ENCODE measurements around the gene DLEC1.

DLEC1 gene

DNA sequence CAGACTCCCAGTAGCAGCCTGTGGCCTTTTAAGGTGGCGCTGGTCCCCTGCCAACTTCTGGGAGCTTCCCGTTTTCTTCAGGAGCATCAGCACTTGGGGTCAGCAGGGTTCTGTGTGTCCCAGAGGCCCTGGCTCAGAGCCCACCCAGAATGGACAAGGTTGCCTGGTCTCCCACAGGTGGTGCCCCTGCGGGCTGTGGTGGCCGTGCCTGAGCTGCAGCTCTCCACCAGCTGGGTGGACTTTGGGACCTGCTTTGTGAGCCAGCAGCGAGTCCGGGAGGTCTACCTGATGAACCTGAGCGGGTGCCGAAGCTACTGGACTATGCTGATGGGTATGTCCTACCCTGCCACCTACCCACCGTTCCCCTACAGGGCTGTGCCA, 82.4 kb downstream of the DLEC1 start:
- H2AK5ac ChIP-seq (ENCODE audit: low read length): no peak overlapping the region
- no peaks in the 10 kb centered on the region for H3K4me1 ChIP-seq (ENCODE audit: control insufficient read depth, low read depth, low read length)
- H3K27me3 ChIP-seq (ENCODE audit: insufficient read depth, low read length, poor library complexity): no peaks in the 10 kb centered on the region
- H3K4ac ChIP-seq (ENCODE audit: low read depth, low read length): no peak overlapping the region
- no peak overlapping the region for H3K56ac ChIP-seq (ENCODE audit: low read length)
- peaks cover 9% of the 10 kb centered on the region for H3K36me3 ChIP-seq (ENCODE audit: control insufficient read depth, insufficient read depth, low read length)
- no peak overlapping the region for H3K9ac ChIP-seq (ENCODE audit: low read length)
- no peaks in the 10 kb centered on the region for H3K79me1 ChIP-seq (ENCODE audit: low read length)
- H4K8ac ChIP-seq (ENCODE audit: low read depth, low read length): no peak overlapping the region
- no peak overlapping the region for H3K23ac ChIP-seq (ENCODE audit: low read length)
- H3K27ac ChIP-seq (ENCODE audit: low read depth, low read length): no peak overlapping the region
- H3K4me3 ChIP-seq (ENCODE audit: low read length): no peak overlapping the region
- H2BK120ac ChIP-seq (ENCODE audit: low read depth, low read length): no peak overlapping the region
- no peaks in the 10 kb centered on the region for H3K79me2 ChIP-seq (ENCODE audit: control insufficient read depth, insufficient read depth, low read length)
- no peak overlapping the region for H2BK5ac ChIP-seq (ENCODE audit: low read length)
- H3K18ac ChIP-seq (ENCODE audit: low read length): no peak overlapping the region
- H4K5ac ChIP-seq (ENCODE audit: low read length): no peak overlapping the region
- WGBS (ENCODE audit: extremely low coverage, insufficient coverage, low lambda C conversion rate): no CpG with 5 or more reads among the region's 9 CpGs
- H2BK15ac ChIP-seq (replicated peaks; ENCODE audit: low read depth): no peak overlapping the region
- DNase-seq: no peak
- no peak overlapping the region for H3K4me2 ChIP-seq (ENCODE audit: low read length)

DNA sequence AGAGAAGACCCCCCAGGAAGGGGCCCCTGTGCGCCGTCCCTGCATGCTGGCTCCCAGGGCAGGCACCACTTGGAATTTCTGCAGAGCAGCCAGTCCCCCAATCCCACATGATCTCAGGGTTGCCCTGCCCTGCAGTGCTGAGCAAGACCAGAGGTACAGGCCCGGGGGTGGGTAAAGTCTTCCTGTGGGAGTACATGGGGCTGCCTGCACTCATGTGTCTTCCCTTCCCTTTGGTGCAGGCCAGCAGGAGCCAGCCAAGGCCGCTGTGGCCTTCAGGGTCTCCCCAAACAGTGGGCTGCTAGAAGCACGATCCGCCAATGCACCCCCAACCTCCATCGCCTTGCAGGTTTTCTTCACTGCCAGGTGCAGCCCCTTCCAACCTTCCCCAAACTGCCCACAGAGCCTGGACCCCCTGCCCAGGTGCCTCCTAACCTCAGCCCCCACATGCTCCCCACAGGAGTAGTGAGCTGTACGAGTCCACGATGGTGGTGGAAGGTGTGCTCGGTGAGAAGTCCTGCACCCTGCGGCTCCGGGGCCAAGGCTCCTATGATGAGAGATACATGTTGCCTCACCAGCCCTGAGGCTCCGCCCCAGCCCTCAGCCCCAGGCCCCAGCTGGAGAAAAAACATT, 82.9 kb downstream of the DLEC1 start:
- no peaks in the 10 kb centered on the region for H3K4me1 ChIP-seq (ENCODE audit: control insufficient read depth, low read depth, low read length)
- no peak overlapping the region for H3K56ac ChIP-seq (ENCODE audit: low read length)
- H2AK5ac ChIP-seq (ENCODE audit: low read length): no peak overlapping the region
- no peak overlapping the region for H3K4me2 ChIP-seq (ENCODE audit: low read length)
- H3K4ac ChIP-seq (ENCODE audit: low read depth, low read length): no peak overlapping the region
- no peak overlapping the region for H4K5ac ChIP-seq (ENCODE audit: low read length)
- H3K79me1 ChIP-seq (ENCODE audit: low read length): no peaks in the 10 kb centered on the region
- H2BK15ac ChIP-seq (replicated peaks; ENCODE audit: low read depth): no peak overlapping the region
- no peak overlapping the region for H3K27ac ChIP-seq (ENCODE audit: low read depth, low read length)
- no peaks in the 10 kb centered on the region for H3K27me3 ChIP-seq (ENCODE audit: insufficient read depth, low read length, poor library complexity)
- no peak overlapping the region for H3K4me3 ChIP-seq (ENCODE audit: low read length)
- H3K36me3 ChIP-seq (ENCODE audit: control insufficient read depth, insufficient read depth, low read length): peaks cover 12% of the 10 kb centered on the region
- H3K18ac ChIP-seq (ENCODE audit: low read length): no peak overlapping the region
- no peak overlapping the region for H2BK120ac ChIP-seq (ENCODE audit: low read depth, low read length)
- no peak for DNase-seq
- H4K8ac ChIP-seq (ENCODE audit: low read depth, low read length): no peak overlapping the region
- H2BK5ac ChIP-seq (ENCODE audit: low read length): no peak overlapping the region
- no peak overlapping the region for H3K23ac ChIP-seq (ENCODE audit: low read length)
- H3K79me2 ChIP-seq (ENCODE audit: control insufficient read depth, insufficient read depth, low read length): no peaks in the 10 kb centered on the region
- no peak overlapping the region for H3K9ac ChIP-seq (ENCODE audit: low read length)
- no CpG with 5 or more reads among the region's 13 CpGs for WGBS (ENCODE audit: extremely low coverage, insufficient coverage, low lambda C conversion rate)

DNA sequence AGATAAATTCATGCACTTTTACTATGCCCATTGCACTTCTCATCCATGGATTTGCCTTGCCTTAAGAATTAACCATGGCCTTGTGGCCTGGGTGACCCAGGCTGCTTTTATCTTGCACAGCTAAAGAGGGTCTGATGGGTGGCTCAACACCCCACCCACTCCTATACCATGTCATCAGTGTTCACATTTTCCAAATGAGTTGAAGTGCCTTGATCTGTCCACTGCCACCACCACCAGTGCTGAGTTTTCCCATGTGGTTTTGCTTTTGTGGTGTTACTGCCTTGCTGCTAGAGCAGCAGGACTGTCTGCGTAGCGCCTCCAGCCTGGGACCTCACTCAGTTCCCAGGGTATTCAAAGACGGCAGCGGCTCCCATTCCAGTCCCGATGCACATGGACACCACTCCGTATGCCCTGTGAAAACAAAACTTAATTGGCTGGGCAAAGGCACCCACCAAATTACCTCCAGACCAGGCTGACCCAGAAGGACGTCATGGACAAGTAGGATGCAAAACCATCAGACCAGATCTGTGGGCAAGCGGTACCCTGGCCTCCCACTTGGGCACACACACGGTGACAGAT, 83.8 kb downstream of the DLEC1 start:
- no CpG with 5 or more reads among the region's 9 CpGs for WGBS (ENCODE audit: extremely low coverage, insufficient coverage, low lambda C conversion rate)
- H3K4me1 ChIP-seq (ENCODE audit: control insufficient read depth, low read depth, low read length): no peaks in the 10 kb centered on the region
- H3K27me3 ChIP-seq (ENCODE audit: insufficient read depth, low read length, poor library complexity): no peaks in the 10 kb centered on the region
- H2BK5ac ChIP-seq (ENCODE audit: low read length): no peak overlapping the region
- DNase-seq: no peak
- no peaks in the 10 kb centered on the region for H3K79me2 ChIP-seq (ENCODE audit: control insufficient read depth, insufficient read depth, low read length)
- H3K4me2 ChIP-seq (ENCODE audit: low read length): no peak overlapping the region
- H3K23ac ChIP-seq (ENCODE audit: low read length): no peak overlapping the region
- H2BK120ac ChIP-seq (ENCODE audit: low read depth, low read length): no peak overlapping the region
- H3K27ac ChIP-seq (ENCODE audit: low read depth, low read length): no peak overlapping the region
- H2AK5ac ChIP-seq (ENCODE audit: low read length): no peak overlapping the region
- no peak overlapping the region for H3K9ac ChIP-seq (ENCODE audit: low read length)
- no peak overlapping the region for H4K5ac ChIP-seq (ENCODE audit: low read length)
- H4K8ac ChIP-seq (ENCODE audit: low read depth, low read length): no peak overlapping the region
- peaks cover 17% of the 10 kb centered on the region for H3K36me3 ChIP-seq (ENCODE audit: control insufficient read depth, insufficient read depth, low read length)
- H3K56ac ChIP-seq (ENCODE audit: low read length): no peak overlapping the region
- H3K4ac ChIP-seq (ENCODE audit: low read depth, low read length): no peak overlapping the region
- H2BK15ac ChIP-seq (replicated peaks; ENCODE audit: low read depth): no peak overlapping the region
- no peaks in the 10 kb centered on the region for H3K79me1 ChIP-seq (ENCODE audit: low read length)
- no peak overlapping the region for H3K4me3 ChIP-seq (ENCODE audit: low read length)
- H3K18ac ChIP-seq (ENCODE audit: low read length): no peak overlapping the region

DNA sequence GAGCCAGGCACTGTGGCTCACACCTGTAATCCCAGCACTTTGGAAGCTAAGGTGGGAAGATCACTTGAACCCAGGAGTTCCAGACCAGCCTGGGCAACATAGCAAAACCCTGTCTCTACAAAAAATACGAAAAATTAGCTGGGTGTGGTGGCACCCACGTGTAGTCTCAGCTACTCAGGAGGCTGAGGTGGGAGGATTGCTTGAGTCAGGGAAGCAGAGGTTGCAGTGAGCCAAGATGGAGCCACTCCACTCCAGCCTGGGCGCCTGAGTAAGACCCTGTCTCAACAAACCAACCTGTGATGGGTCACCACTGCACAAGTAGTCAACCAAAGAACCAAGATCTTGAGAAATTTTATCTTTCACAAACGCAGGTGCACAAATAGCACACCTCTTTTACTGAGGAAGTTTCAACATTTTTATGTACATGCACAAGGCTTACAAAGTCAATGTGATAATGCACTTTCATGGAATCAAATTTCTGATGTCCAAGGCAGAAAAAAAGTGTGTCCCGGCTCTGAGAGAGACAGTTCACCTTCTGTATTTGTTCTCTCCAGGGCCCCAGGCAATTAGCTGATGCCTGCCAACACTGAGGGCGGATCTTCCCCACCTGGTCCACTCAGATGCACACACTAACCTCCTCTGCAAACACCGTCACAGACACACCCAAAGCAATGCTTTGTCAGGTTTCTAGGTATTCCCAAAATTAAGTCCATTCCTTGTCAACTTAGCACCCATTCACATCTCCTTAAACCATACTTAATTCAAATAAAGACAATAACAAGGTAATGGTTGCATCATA, 85.5 kb downstream of the DLEC1 start:
- H3K4me1 ChIP-seq (ENCODE audit: control insufficient read depth, low read depth, low read length): no peaks in the 10 kb centered on the region
- no peak overlapping the region for H3K27ac ChIP-seq (ENCODE audit: low read depth, low read length)
- H4K5ac ChIP-seq (ENCODE audit: low read length): no peak overlapping the region
- no CpG with 5 or more reads among the region's 7 CpGs for WGBS (ENCODE audit: extremely low coverage, insufficient coverage, low lambda C conversion rate)
- H3K79me1 ChIP-seq (ENCODE audit: low read length): no peaks in the 10 kb centered on the region
- no peak overlapping the region for H4K8ac ChIP-seq (ENCODE audit: low read depth, low read length)
- no peak overlapping the region for H3K18ac ChIP-seq (ENCODE audit: low read length)
- H3K79me2 ChIP-seq (ENCODE audit: control insufficient read depth, insufficient read depth, low read length): no peaks in the 10 kb centered on the region
- H3K4me3 ChIP-seq (ENCODE audit: low read length): no peak overlapping the region
- no peaks in the 10 kb centered on the region for H3K27me3 ChIP-seq (ENCODE audit: insufficient read depth, low read length, poor library complexity)
- DNase-seq: no peak
- H2BK120ac ChIP-seq (ENCODE audit: low read depth, low read length): no peak overlapping the region
- H3K4ac ChIP-seq (ENCODE audit: low read depth, low read length): no peak overlapping the region
- H2BK15ac ChIP-seq (replicated peaks; ENCODE audit: low read depth): no peak overlapping the region
- no peak overlapping the region for H3K9ac ChIP-seq (ENCODE audit: low read length)
- H3K23ac ChIP-seq (ENCODE audit: low read length): no peak overlapping the region
- H3K56ac ChIP-seq (ENCODE audit: low read length): no peak overlapping the region
- H2BK5ac ChIP-seq (ENCODE audit: low read length): no peak overlapping the region
- peaks cover 18% of the 10 kb centered on the region for H3K36me3 ChIP-seq (ENCODE audit: control insufficient read depth, insufficient read depth, low read length)
- no peak overlapping the region for H2AK5ac ChIP-seq (ENCODE audit: low read length)
- no peak overlapping the region for H3K4me2 ChIP-seq (ENCODE audit: low read length)

DNA sequence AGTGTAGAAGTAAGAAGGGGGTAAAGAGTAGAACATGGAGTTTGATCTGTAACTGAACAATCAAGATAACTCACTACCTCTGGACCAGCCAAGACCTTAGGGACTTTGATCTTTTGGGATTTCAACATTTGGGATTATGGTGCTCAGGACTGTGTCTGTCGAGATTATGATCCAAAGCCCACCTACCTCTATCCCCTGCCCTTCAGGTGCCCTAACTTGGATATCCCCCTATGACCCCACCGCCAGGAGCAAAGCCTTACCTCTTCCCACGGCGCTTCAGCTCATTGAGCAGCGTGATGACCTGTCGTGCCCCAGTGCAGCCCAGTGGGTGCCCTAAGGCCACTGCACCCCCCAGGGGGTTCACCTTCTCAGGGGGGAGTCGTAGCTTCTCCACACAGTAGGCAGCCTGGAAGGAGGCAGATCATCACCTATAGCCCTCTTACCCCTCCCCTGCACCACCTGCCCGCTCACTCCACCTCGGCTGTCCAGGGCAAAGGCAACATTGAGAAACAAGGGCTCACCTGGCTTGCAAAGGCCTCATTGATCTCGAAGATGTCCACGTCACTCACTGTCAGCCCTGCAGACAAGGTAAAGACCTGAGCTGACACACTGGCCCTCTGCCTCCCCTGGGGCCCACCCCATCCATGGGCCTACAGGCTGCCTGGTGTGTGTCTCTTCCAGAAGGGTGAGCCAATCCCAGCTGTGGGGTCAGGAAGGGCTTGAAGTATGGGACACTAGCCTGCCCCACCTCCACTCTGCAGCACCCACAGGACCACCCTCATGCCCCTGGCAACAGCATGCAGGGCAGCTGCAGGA, 86.5 kb downstream of the DLEC1 start:
- Histone ChIP-seq H3K9ac (ENCODE audit: low read length) (no peak overlapping the region), H2BK120ac (ENCODE audit: low read depth, low read length) (no peak overlapping the region)
- no peak for DNase-seq

More for the DNA sequence above, 86.5 kb downstream of the DLEC1 start:
- no CpG with 5 or more reads among the region's 11 CpGs for WGBS (ENCODE audit: extremely low coverage, insufficient coverage, low lambda C conversion rate)
- Histone ChIP-seq H2BK5ac (ENCODE audit: low read length) (no peak overlapping the region), H4K5ac (ENCODE audit: low read length) (no peak overlapping the region), H3K4ac (ENCODE audit: low read depth, low read length) (no peak overlapping the region), H3K18ac (ENCODE audit: low read length) (no peak overlapping the region), H3K23ac (ENCODE audit: low read length) (no peak overlapping the region), H3K36me3 (ENCODE audit: control insufficient read depth, insufficient read depth, low read length) (peaks cover 19% of the 10 kb centered on the region), H3K4me3 (ENCODE audit: low read length) (no peak overlapping the region), H3K79me1 (ENCODE audit: low read length) (no peaks in the 10 kb centered on the region), H2AK5ac (ENCODE audit: low read length) (no peak overlapping the region), H2BK15ac (replicated peaks; ENCODE audit: low read depth) (no peak overlapping the region), H4K8ac (ENCODE audit: low read depth, low read length) (no peak overlapping the region), H3K4me1 (ENCODE audit: control insufficient read depth, low read depth, low read length) (no peaks in the 10 kb centered on the region), H3K56ac (ENCODE audit: low read length) (no peak overlapping the region), H3K27me3 (ENCODE audit: insufficient read depth, low read length, poor library complexity) (no peaks in the 10 kb centered on the region), H3K79me2 (ENCODE audit: control insufficient read depth, insufficient read depth, low read length) (no peaks in the 10 kb centered on the region), H3K27ac (ENCODE audit: low read depth, low read length) (no peak overlapping the region), H3K4me2 (ENCODE audit: low read length) (no peak overlapping the region)

Data from mesendoderm (in vitro differentiated cells).